ENCODE data around the gene SORD. TPM values are rescaled to one million over a fixed set of nuclear protein-coding genes. Genes with fewer than 3 reads are reported as not detected.

SORD gene
- total and polyA plus RNA-seq, 9 of the 15 experiments (the other 6 are each of a cell fraction or from before 2014, with no cell fraction given): 5.9 to 79.2 (median 29.6) TPM

DNA sequence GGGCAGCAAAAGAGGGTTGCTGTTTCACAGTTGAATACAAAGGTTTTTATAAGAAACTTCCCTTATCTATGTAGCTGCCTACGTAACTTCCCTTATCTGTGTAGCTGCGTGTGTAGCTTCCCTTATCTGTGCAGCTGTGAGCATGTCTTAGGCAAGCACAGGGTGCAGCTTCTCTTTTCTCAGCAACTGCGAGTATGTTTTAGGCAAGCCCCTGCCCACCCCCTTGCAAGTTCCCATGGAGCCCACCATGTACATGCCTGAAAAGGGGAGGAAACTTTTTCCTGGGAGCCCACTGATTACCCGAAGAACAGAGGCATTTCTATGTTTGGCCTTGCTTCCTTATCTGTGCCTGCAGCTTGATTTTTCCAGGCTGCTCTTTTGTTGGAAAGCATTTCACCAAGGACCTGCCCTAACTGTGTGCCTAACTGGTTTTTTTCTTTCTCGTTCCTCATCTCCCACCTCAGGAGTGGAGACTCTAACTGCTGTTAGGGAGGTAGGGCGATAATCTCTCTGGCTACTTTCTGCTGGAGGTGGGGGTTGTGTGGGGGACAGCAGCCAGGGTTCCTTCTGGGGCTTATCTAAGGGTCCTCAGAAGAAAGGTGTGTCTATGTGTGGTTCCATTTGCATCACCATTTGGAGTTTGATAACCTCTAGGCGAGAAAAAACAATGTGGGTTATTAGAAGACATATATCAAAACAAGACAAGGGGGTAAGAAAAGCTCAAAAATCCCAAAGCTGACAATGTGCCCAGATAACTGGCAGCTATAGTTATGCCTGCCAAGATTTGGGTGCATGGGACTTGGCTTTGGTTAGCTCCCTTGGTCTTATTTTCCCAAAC, 26.0 kb downstream of the SORD start (continued):
- TF ChIP-seq, protein P1, sequence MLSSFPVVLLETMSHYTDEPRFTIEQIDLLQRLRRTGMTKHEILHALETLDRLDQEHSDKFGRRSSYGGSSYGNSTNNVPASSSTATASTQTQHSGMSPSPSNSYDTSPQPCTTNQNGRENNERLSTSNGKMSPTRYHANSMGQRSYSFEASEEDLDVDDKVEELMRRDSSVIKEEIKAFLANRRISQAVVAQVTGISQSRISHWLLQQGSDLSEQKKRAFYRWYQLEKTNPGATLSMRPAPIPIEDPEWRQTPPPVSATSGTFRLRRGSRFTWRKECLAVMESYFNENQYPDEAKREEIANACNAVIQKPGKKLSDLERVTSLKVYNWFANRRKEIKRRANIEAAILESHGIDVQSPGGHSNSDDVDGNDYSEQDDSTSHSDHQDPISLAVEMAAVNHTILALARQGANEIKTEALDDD (IDR thresholded peaks at IDR 0.05): peak; percentile 63
- TF ChIP-seq SNRNP70 (optimal IDR thresholded peaks at IDR 0.05; ENCODE audit: low read depth, low read length): no peak
- TF ChIP-seq MCM2 (IDR thresholded peaks at IDR 0.05; ENCODE audit: low read depth): no peak
- no peak for TF ChIP-seq POU5F1 (IDR thresholded peaks at IDR 0.05; ENCODE audit: borderline replicate concordance, low read depth, low read length, partially characterized antibody)
- peak; percentile 76 for TF ChIP-seq RNF2 (IDR thresholded peaks at IDR 0.05)
- TF ChIP-seq HEY1 (CRISPR knock-in tag; IDR thresholded peaks at IDR 0.05; ENCODE audit: borderline replicate concordance): no peak
- TF ChIP-seq, protein P2, sequence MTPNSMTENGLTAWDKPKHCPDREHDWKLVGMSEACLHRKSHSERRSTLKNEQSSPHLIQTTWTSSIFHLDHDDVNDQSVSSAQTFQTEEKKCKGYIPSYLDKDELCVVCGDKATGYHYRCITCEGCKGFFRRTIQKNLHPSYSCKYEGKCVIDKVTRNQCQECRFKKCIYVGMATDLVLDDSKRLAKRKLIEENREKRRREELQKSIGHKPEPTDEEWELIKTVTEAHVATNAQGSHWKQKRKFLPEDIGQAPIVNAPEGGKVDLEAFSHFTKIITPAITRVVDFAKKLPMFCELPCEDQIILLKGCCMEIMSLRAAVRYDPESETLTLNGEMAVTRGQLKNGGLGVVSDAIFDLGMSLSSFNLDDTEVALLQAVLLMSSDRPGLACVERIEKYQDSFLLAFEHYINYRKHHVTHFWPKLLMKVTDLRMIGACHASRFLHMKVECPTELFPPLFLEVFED (CRISPR knock-in tag; conservative IDR thresholded peaks at IDR 0.05): no peak
- peak; percentile 71 for TF ChIP-seq JUN (IDR thresholded peaks at IDR 0.05; ENCODE audit: borderline replicate concordance, low read depth, low read length)
- no peak for TF ChIP-seq JUN (CRISPR knock-in tag; IDR thresholded peaks at IDR 0.05; ENCODE audit: borderline replicate concordance)
- no peak for TF ChIP-seq ILF3 (IDR thresholded peaks at IDR 0.05; ENCODE audit: borderline replicate concordance)
- no peak for TF ChIP-seq TCF7L2 (IDR thresholded peaks at IDR 0.05; ENCODE audit: low read depth, low read length)
- TF ChIP-seq NCOR1 (IDR thresholded peaks at IDR 0.05): peak; percentile 95
- TF ChIP-seq RHOXF2B (CRISPR knock-in tag; conservative IDR thresholded peaks at IDR 0.05): no peak
- no peak for TF ChIP-seq NFE2L1 (tag; IDR thresholded peaks at IDR 0.05; ENCODE audit: borderline replicate concordance, low read depth)
- TF ChIP-seq MYBL2 (IDR thresholded peaks at IDR 0.05; ENCODE audit: low read depth): no peak
- TF ChIP-seq MYBL2 (CRISPR knock-in tag; IDR thresholded peaks at IDR 0.05; ENCODE audit: borderline replicate concordance): no peak
- no peak for TF ChIP-seq CEBPG (CRISPR knock-in tag; IDR thresholded peaks at IDR 0.05)
- TF ChIP-seq CEBPG (tag; conservative IDR thresholded peaks at IDR 0.05 in 1 of 2, IDR thresholded peaks at IDR 0.05 in 1 of 2): peak; percentile 55 to 86
- TF ChIP-seq ETV5 (CRISPR knock-in tag; IDR thresholded peaks at IDR 0.05; ENCODE audit: low read depth): no peak
- no peak for TF ChIP-seq ELF4 (CRISPR knock-in tag; IDR thresholded peaks at IDR 0.05)
- TF ChIP-seq POLR2AphosphoS5 (IDR thresholded peaks at IDR 0.05; ENCODE audit: control insufficient read depth, insufficient read depth, low read depth, low read length): peak; percentile 70; the same call in 1 of the 2 replicates
- TF ChIP-seq KDM1A (IDR thresholded peaks at IDR 0.05): peak; percentile 65 to 75
- TF ChIP-seq ZNF347 (CRISPR knock-in tag; IDR thresholded peaks at IDR 0.05; ENCODE audit: low read depth): no peak
- TF ChIP-seq SMAD1 (IDR thresholded peaks at IDR 0.05; ENCODE audit: low read depth, low read length, partially characterized antibody): peak; percentile 70
- no peak for TF ChIP-seq ZNF212 (CRISPR knock-in tag; IDR thresholded peaks at IDR 0.05)
- TF ChIP-seq NFIX (CRISPR knock-in tag; IDR thresholded peaks at IDR 0.05; ENCODE audit: low read depth): no peak
- TF ChIP-seq ZNF3 (CRISPR knock-in tag; IDR thresholded peaks at IDR 0.05): no peak

All from K562 (cell line).